HEK293 (cell line): ENCODE data around the gene TNNC2.
A peak's percentile ranks its signal among the peaks of the same experiment; 100 is the strongest.

Experiments
- CTCF ChIA-PET: fragments of 350-600 bp; formaldehyde crosslinking; extraction: SDS; loops from one replicate; lab custom pipeline; 2021; ENCODE audit warnings: antibody characterized with exemption; lab: Yijun Ruan, JAX
- POLR2A ChIA-PET: fragments of 300-600 bp; formaldehyde crosslinking; extraction: SDS; loops from one replicate; lab custom pipeline; 2020; ENCODE audit warnings: antibody characterized with exemption, inconsistent platforms; lab: Yijun Ruan, JAX
- H3K27ac ChIP-seq: fragments of 200-500 bp; sonication (Bioruptor generic); 2 replicates; pipeline ENCODE4 v1.5.1; 2014; ENCODE audit warnings: low read depth, low read length, control low read depth, inconsistent platforms; ENCODE audit errors: extremely low read depth
- H3K36me3 ChIP-seq, 2 experiments: fragments of 200-500 bp in 1 of 2; sonication (Bioruptor generic) in 1 of 2; 1 replicate in 1 of 2; 2 replicates in 1 of 2; pipeline ENCODE4 v1.5.1; 2014 to 2017; ENCODE audit warnings: inconsistent platforms in 2 of 2, low read length in 2 of 2; ENCODE audit not compliant: control insufficient read depth in 2 of 2, insufficient read depth in 1 of 2
- H3K4me1 ChIP-seq: fragments of 200-500 bp; sonication (Bioruptor generic); 2 replicates; pipeline ENCODE4 v1.5.1; 2014; ENCODE audit warnings: mild to moderate bottlenecking, low read length, inconsistent platforms; ENCODE audit not compliant: control insufficient read depth, insufficient read depth
- H3K4me3 ChIP-seq: 2 replicates; pipeline ENCODE4 v1.5.1; 2011; ENCODE audit warnings: low read depth, mild to moderate bottlenecking, control low read depth, low read length, moderate library complexity
- H3K9me3 ChIP-seq: fragments of 200-500 bp; sonication (Bioruptor generic); 2 replicates; pipeline ENCODE4 v1.5.1; 2014; ENCODE audit warnings: low read depth, low read length, inconsistent platforms; ENCODE audit not compliant: control insufficient read depth, insufficient read depth
- EGR2 ChIP-seq: fragments of 450-650 bp; formaldehyde crosslinking; IDR thresholded peaks from 2 replicates; pipeline ENCODE4 v1.5.1; 2016; ENCODE audit warnings: low read depth, missing biosample characterization, missing genetic modification characterization
- SETDB1 ChIP-seq: IDR thresholded peaks from one replicate; pipeline ENCODE4 v1.6.1; 2017; ENCODE audit warnings: mild to moderate bottlenecking, low read length, moderate library complexity, mixed read lengths; ENCODE audit not compliant: insufficient read length
- SP3 ChIP-seq: fragments of 450-650 bp; formaldehyde crosslinking; IDR thresholded peaks from 2 replicates; pipeline ENCODE4 v1.5.1; 2016; ENCODE audit warnings: missing biosample characterization, missing genetic modification characterization
- TRIM28 ChIP-seq: IDR thresholded peaks from 2 replicates; pipeline ENCODE4 v1.6.1; 2011; ENCODE audit warnings: low read length, control low read depth, borderline replicate concordance
- ZBTB48 ChIP-seq: fragments of 450-650 bp; formaldehyde crosslinking; IDR thresholded peaks from 2 replicates; pipeline ENCODE4 v1.5.1; 2016; ENCODE audit warnings: missing biosample characterization, missing genetic modification characterization
- ZIC2 ChIP-seq: fragments of 450-650 bp; formaldehyde crosslinking; IDR thresholded peaks from 2 replicates; pipeline ENCODE4 v1.5.1; 2016; ENCODE audit warnings: missing biosample characterization, missing genetic modification characterization
- ZNF133 ChIP-seq: fragments of 450-650 bp; formaldehyde crosslinking; IDR thresholded peaks from 2 replicates; pipeline ENCODE4 v1.5.1; 2016; ENCODE audit warnings: missing biosample characterization, missing genetic modification characterization
- ZNF174 ChIP-seq: fragments of 450-650 bp; formaldehyde crosslinking; IDR thresholded peaks from 2 replicates; pipeline ENCODE4 v1.5.0; 2017; ENCODE audit warnings: missing biosample characterization, mild to moderate bottlenecking, missing genetic modification characterization
- ZNF223 ChIP-seq: fragments of 450-650 bp; formaldehyde crosslinking; IDR thresholded peaks from 2 replicates; pipeline ENCODE4 v1.5.1; 2016; ENCODE audit warnings: missing biosample characterization, missing genetic modification characterization
- ZNF239 ChIP-seq: fragments of 450-650 bp; formaldehyde crosslinking; IDR thresholded peaks from 2 replicates; pipeline ENCODE4 v1.5.1; 2016; ENCODE audit warnings: missing biosample characterization, missing genetic modification characterization
- ZNF324 ChIP-seq: fragments of 450-650 bp; formaldehyde crosslinking; IDR thresholded peaks from 2 replicates; pipeline ENCODE4 v1.5.1; 2016; ENCODE audit warnings: missing biosample characterization, missing genetic modification characterization
- ZNF391 ChIP-seq: fragments of 450-650 bp; formaldehyde crosslinking; IDR thresholded peaks from 2 replicates; pipeline ENCODE4 v1.5.1; 2016; ENCODE audit warnings: low read depth, missing biosample characterization, missing genetic modification characterization, borderline replicate concordance
- ZNF394 ChIP-seq: fragments of 450-650 bp; formaldehyde crosslinking; IDR thresholded peaks from 2 replicates; pipeline ENCODE4 v1.5.1; 2016; ENCODE audit warnings: missing biosample characterization, missing genetic modification characterization, mild to moderate bottlenecking, moderate library complexity, borderline replicate concordance
- ZNF433 ChIP-seq: fragments of 450-650 bp; formaldehyde crosslinking; IDR thresholded peaks from 2 replicates; pipeline ENCODE4 v1.5.1; 2016; ENCODE audit warnings: missing biosample characterization, missing genetic modification characterization, low read depth
- ZNF600 ChIP-seq: fragments of 450-650 bp; formaldehyde crosslinking; IDR thresholded peaks from 2 replicates; pipeline ENCODE4 v1.5.1; 2016; ENCODE audit warnings: missing biosample characterization, missing genetic modification characterization
- ZNF658 ChIP-seq: fragments of 450-650 bp; formaldehyde crosslinking; IDR thresholded peaks from 2 replicates; pipeline ENCODE4; 2016; ENCODE audit warnings: missing biosample characterization, missing genetic modification characterization
- TF ChIP-seq, protein P1 (sequence below): fragments of 450-650 bp; formaldehyde crosslinking; IDR thresholded peaks from 2 replicates; pipeline ENCODE4 v1.5.1; 2016; ENCODE audit warnings: missing biosample characterization, missing genetic modification characterization
- TF ChIP-seq, protein P2 (sequence below): fragments of 450-650 bp; formaldehyde crosslinking; IDR thresholded peaks from 2 replicates; pipeline ENCODE4 v1.5.1; 2016; ENCODE audit warnings: missing biosample characterization, missing genetic modification characterization
- TF ChIP-seq, protein P3 (sequence below): fragments of 450-650 bp; formaldehyde crosslinking; IDR thresholded peaks from 2 replicates; pipeline ENCODE4 v1.5.1; 2016; ENCODE audit warnings: missing biosample characterization, missing genetic modification characterization
- TF ChIP-seq, protein P4 (sequence below): fragments of 450-650 bp; formaldehyde crosslinking; IDR thresholded peaks from 2 replicates; pipeline ENCODE4 v1.5.1; 2016; ENCODE audit warnings: missing biosample characterization, missing genetic modification characterization

Gene TNNC2

DNA sequence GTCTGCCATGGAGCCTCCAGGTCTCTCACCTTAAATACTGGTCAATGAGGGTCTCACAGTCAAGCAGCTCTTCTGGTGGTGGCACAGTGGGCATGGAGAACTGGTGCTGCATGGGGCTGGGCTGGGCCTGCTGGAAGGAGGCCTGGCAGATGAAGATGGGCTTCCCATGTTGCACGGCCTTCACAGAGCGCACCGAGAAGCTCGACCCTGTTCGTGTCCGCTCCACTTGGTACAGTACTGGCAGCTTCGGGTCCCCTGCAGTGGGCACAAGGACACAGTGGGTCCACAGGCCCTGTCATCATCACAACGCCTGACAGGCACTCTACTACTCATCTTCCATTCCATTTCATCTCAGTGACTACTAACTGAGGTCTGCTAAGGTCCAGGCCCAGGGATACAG, 21.3 kb upstream of the TNNC2 start:
- H3K9me3 ChIP-seq: no peaks in the 10 kb centered on the region
- ChIA-PET POLR2A (no interaction called here), CTCF (no interaction called here)

DNA sequence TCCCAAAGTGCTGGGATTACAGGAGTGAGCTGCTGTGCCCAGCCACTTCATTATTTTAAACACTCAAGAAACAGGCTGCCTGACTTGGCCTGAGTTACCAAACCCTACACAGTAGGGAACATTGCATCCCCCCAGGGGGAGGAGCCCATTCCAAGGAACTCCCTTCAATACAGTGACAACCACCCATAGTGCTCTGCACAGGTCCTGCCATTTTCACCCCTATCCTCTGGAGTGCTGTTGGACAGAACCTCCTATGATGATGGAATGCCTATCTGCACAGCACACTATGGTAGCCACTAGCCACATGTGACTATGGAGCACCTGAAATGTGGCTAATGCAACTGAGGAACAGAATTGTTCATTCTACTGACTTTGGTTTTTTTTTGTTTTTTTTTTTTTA, 18.3 kb upstream of the TNNC2 start:
- TF ChIP-seq ZNF600 (no peak), ZIC2 (tag by site-specific recombination) (peak; percentile 54), ZNF433 (no peak), ZBTB48 (tag by site-specific recombination) (no peak), SETDB1 (no peak)
- TF ChIP-seq, protein P1, sequence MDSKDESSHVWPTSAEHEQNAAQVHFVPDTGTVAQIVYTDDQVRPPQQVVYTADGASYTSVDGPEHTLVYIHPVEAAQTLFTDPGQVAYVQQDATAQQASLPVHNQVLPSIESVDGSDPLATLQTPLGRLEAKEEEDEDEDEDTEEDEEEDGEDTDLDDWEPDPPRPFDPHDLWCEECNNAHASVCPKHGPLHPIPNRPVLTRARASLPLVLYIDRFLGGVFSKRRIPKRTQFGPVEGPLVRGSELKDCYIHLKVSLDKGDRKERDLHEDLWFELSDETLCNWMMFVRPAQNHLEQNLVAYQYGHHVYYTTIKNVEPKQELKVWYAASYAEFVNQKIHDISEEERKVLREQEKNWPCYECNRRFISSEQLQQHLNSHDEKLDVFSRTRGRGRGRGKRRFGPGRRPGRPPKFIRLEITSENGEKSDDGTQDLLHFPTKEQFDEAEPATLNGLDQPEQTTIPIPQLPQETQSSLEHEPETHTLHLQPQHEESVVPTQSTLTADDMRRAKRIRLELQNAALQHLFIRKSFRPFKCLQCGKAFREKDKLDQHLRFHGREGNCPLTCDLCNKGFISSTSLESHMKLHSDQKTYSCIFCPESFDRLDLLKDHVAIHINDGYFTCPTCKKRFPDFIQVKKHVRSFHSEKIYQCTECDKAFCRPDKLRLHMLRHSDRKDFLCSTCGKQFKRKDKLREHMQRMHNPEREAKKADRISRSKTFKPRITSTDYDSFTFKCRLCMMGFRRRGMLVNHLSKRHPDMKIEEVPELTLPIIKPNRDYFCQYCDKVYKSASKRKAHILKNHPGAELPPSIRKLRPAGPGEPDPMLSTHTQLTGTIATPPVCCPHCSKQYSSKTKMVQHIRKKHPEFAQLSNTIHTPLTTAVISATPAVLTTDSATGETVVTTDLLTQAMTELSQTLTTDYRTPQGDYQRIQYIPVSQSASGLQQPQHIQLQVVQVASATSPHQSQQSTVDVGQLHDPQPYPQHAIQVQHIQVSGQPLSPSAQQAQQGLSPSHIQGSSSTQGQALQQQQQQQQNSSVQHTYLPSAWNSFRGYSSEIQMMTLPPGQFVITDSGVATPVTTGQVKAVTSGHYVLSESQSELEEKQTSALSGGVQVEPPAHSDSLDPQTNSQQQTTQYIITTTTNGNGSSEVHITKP: peak; percentile 69
- no peak overlapping the region for H3K4me3 ChIP-seq
- no peaks in the 10 kb centered on the region for H3K4me1 ChIP-seq
- ChIA-PET CTCF (interaction anchor here (0.7 to 1.0 kb wide), 2 partner anchors 11 to 46 kb away, joined by 4 read pairs; no protein-coding TSS in a partner anchor), POLR2A (no interaction called here)
- no peaks in the 10 kb centered on the region for H3K9me3 ChIP-seq
- H3K36me3 ChIP-seq: peaks cover 5 to 83% of the 10 kb centered on the region in 2 experiments; a peak in 2 of 3 replicates
- H3K27ac ChIP-seq: no peak overlapping the region

More for the DNA sequence above, 21.3 kb upstream of the TNNC2 start:
- Histone ChIP-seq H3K36me3 (peaks cover 5 to 67% of the 10 kb centered on the region in 2 experiments; a peak in 2 of 3 replicates), H3K4me1 (no peaks in the 10 kb centered on the region), H3K4me3 (no peak overlapping the region), H3K27ac (no peak overlapping the region)
- TF ChIP-seq ZNF239 (tag by site-specific recombination) (no peak), EGR2 (no peak), ZNF658 (tag by site-specific recombination) (no peak), ZNF133 (no peak), ZNF391 (tag by site-specific recombination) (no peak), ZNF174 (tag by site-specific recombination) (no peak), TRIM28 (no peak), SP3 (tag by site-specific recombination) (no peak), ZNF223 (tag by site-specific recombination) (no peak), ZNF394 (tag by site-specific recombination) (no peak), ZNF324 (no peak)
- TF ChIP-seq, protein P2, sequence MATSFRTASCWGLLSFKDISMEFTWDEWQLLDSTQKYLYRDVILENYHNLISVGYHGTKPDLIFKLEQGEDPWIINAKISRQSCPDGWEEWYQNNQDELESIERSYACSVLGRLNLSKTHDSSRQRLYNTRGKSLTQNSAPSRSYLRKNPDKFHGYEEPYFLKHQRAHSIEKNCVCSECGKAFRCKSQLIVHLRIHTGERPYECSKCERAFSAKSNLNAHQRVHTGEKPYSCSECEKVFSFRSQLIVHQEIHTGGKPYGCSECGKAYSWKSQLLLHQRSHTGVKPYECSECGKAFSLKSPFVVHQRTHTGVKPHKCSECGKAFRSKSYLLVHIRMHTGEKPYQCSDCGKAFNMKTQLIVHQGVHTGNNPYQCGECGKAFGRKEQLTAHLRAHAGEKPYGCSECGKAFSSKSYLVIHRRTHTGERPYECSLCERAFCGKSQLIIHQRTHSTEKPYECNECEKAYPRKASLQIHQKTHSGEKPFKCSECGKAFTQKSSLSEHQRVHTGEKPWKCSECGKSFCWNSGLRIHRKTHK (tag by site-specific recombination): no peak
- TF ChIP-seq, protein P3, sequence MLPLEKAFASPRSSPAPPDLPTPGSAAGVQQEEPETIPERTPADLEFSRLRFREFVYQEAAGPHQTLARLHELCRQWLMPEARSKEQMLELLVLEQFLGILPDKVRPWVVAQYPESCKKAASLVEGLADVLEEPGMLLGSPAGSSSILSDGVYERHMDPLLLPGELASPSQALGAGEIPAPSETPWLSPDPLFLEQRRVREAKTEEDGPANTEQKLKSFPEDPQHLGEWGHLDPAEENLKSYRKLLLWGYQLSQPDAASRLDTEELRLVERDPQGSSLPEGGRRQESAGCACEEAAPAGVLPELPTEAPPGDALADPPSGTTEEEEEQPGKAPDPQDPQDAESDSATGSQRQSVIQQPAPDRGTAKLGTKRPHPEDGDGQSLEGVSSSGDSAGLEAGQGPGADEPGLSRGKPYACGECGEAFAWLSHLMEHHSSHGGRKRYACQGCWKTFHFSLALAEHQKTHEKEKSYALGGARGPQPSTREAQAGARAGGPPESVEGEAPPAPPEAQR (tag by site-specific recombination): no peak
- TF ChIP-seq, protein P4, sequence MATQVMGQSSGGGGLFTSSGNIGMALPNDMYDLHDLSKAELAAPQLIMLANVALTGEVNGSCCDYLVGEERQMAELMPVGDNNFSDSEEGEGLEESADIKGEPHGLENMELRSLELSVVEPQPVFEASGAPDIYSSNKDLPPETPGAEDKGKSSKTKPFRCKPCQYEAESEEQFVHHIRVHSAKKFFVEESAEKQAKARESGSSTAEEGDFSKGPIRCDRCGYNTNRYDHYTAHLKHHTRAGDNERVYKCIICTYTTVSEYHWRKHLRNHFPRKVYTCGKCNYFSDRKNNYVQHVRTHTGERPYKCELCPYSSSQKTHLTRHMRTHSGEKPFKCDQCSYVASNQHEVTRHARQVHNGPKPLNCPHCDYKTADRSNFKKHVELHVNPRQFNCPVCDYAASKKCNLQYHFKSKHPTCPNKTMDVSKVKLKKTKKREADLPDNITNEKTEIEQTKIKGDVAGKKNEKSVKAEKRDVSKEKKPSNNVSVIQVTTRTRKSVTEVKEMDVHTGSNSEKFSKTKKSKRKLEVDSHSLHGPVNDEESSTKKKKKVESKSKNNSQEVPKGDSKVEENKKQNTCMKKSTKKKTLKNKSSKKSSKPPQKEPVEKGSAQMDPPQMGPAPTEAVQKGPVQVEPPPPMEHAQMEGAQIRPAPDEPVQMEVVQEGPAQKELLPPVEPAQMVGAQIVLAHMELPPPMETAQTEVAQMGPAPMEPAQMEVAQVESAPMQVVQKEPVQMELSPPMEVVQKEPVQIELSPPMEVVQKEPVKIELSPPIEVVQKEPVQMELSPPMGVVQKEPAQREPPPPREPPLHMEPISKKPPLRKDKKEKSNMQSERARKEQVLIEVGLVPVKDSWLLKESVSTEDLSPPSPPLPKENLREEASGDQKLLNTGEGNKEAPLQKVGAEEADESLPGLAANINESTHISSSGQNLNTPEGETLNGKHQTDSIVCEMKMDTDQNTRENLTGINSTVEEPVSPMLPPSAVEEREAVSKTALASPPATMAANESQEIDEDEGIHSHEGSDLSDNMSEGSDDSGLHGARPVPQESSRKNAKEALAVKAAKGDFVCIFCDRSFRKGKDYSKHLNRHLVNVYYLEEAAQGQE (tag by site-specific recombination): no peak
